GM12864 (cell line): ENCODE measurements around the gene CLDN22.

Experiments used
- DNase-seq: peaks from one replicate; pipeline ENCODE4 v3.0.0-alpha.2; 2011; ENCODE audit warnings: low read depth
- H3K4me3 ChIP-seq: 2 replicates; pipeline ENCODE4 v1.5.1; 2011; ENCODE audit warnings: mild to moderate bottlenecking, low read depth, low read length, control low read depth
- CTCF ChIP-seq: IDR thresholded peaks from 2 replicates; pipeline ENCODE4 v1.5.1; 2011; ENCODE audit warnings: low read depth, mild to moderate bottlenecking, moderate library complexity, low read length, control low read depth, inconsistent platforms; ENCODE audit errors: missing control alignments

The CLDN22 gene

GRCh38 chr4:183272384-183272783, 47.7 kb downstream of the CLDN22 start:
- no peak for TF ChIP-seq CTCF
- no peak overlapping the region for H3K4me3 ChIP-seq
- DNase-seq = no peak

- H3K4me3 ChIP-seq = no peak overlapping the region
- TF ChIP-seq CTCF = no peak
- no peak for DNase-seq
These were observed 51.5 kb downstream of the CLDN22 start for GRCh38 chr4:183268556-183268955.
